Gastrocnemius medialis (tissue), 4 donors: ENCODE data around the gene IL20RB. TPM values are rescaled to one million over a fixed set of nuclear protein-coding genes. Genes with fewer than 3 reads are reported as not detected.
"Not testable (repeated sequence)": the region's sequence is repeated elsewhere in the genome, so short reads cannot be mapped to it uniquely, and the experiment has no call there.

Source experiments
- ATAC-seq, 2 donors: fragments of 150-250 bp; one replicate each; pipeline ENCODE4 v1.9.1; 2016
- DNase-seq, 2 donors: peaks; one replicate each; pipeline ENCODE4 v3.0.0-alpha.2; 2019
- H3K27ac ChIP-seq, 4 donors: fragments of 200-600 bp; sonication (generic); 1 replicate in 1 of 4; 2 replicates in 3 of 4; pipeline ENCODE4 v1.5.1; 2016 to 2018; ENCODE audit warnings: mild to moderate bottlenecking in 2 of 4, moderate library complexity in 1 of 4
- H3K27me3 ChIP-seq, 3 donors: fragments of 200-600 bp; sonication (generic) in 2 of 3; 1 replicate in 1 of 3; 2 replicates in 2 of 3; pipeline versions ENCODE4 v1.5.1 to v1.6.0; 2016 to 2019; ENCODE audit warnings: mild to moderate bottlenecking in 1 of 3, moderate library complexity in 1 of 3
- H3K36me3 ChIP-seq, 2 donors: fragments of 200-600 bp; sonication (generic) in 1 of 2; one replicate each; pipeline ENCODE4 v1.5.1; 2017 to 2018
- H3K4me1 ChIP-seq, 2 donors: fragments of 200-600 bp; sonication (generic) in 1 of 2; one replicate each; pipeline ENCODE4 v1.5.1; 2016 to 2017; ENCODE audit warnings: mild to moderate bottlenecking in 2 of 2
- H3K4me3 ChIP-seq, 4 donors: fragments of 200-600 bp; sonication (generic) in 3 of 4; 1 replicate in 1 of 4; 2 replicates in 3 of 4; pipeline ENCODE4 v1.5.1; 2016 to 2019; ENCODE audit warnings: mild to moderate bottlenecking in 2 of 4
- H3K9me3 ChIP-seq, 3 donors: fragments of 200-600 bp; sonication (generic) in 2 of 3; 1 replicate in 1 of 3; 2 replicates in 2 of 3; pipeline ENCODE4 v1.5.1; 2016 to 2019
- CTCF ChIP-seq, 5 experiments: fragments of 450-650 bp in 3 of 5; fragments of 200-600 bp in 2 of 5; sonication (generic) in 2 of 5; IDR thresholded peaks in 4 of 5; conservative IDR thresholded peaks in 1 of 5; 1 replicate in 4 of 5; 2 replicates in 1 of 5; pipeline ENCODE4 v1.5.1; 2016 to 2019; ENCODE audit warnings: antibody characterized with exemption in 5 of 5, mild to moderate bottlenecking in 3 of 5, moderate library complexity in 3 of 5
- POLR2A ChIP-seq, 2 donors: fragments of 450-650 bp; IDR thresholded peaks; one replicate each; pipeline ENCODE4 v1.6.1; 2017; ENCODE audit warnings: antibody characterized with exemption in 2 of 2, mild to moderate bottlenecking in 2 of 2, moderate library complexity in 2 of 2
- in situ Hi-C, 4 donors: fragments of 200-750 bp; cut with MboI; loops; one replicate each; pipeline versions ENCODE4 v1.15.0 to v1.8.0; 2017; ENCODE audit warnings: low sequenced_read_pairs in 4 of 4
- intact Hi-C: fragments of 100-400 bp; cut with DNase I; formaldehyde crosslinking; loops from one replicate; pipeline ENCODE4 v1.15.1; 2023; ENCODE audit warnings: low total_unique reads
- total RNA-seq, 4 donors: library from RNA; depleted of rRNA; stranded (reverse); fragments of >200 nt; gene quantifications; one replicate each; pipeline versions ENCODE4 v1.1.0 to v1.2.3, GENCODE V29; 2016

Gene IL20RB
- total RNA-seq, 4 donors from 2014 or later, result 0.38 to 0.63 (median 0.52) TPM

- no peak for TF ChIP-seq CTCF (IDR thresholded peaks at IDR 0.05 in 4 of 5, conservative IDR thresholded peaks at IDR 0.05 in 1 of 5)
- in situ Hi-C loops, result loop anchor here (5.0 to 25.0 kb wide), 7 partner anchors 254 to 936 kb away; partner anchors contain the start of genes STAG1 (in 2 of the 4) and PCCB (in 1 of the 4)
- Histone ChIP-seq H3K4me1 (no peaks in the 10 kb centered on the region), H3K27ac (no peak overlapping the region), H3K4me3 (no peak overlapping the region), H3K27me3 (no peaks in the 10 kb centered on the region), H3K36me3 (no peaks in the 10 kb centered on the region), H3K9me3 (no peaks in the 10 kb centered on the region)
- intact Hi-C loops, result loop anchor here (5.0 kb wide), 3 partner anchors 149 to 814 kb away; partner anchors contain the start of genes MSL2, NCK1 and SLC35G2
- ATAC-seq, result no peak
- no peak for DNase-seq
Measured at GRCh38 chr3:137011153-137011552, 53.4 kb downstream of the IL20RB start.

- no peak overlapping the region for H3K4me3 ChIP-seq
- DNase-seq (no peak), ATAC-seq (no peak)
- TF ChIP-seq POLR2A (IDR thresholded peaks at IDR 0.05) (no peak), CTCF (IDR thresholded peaks at IDR 0.05 in 4 of 5, conservative IDR thresholded peaks at IDR 0.05 in 1 of 5) (no peak)
- no peaks in the 10 kb centered on the region for H3K36me3 ChIP-seq
- H3K4me1 ChIP-seq, result no peaks in the 10 kb centered on the region
- no peak overlapping the region for H3K27ac ChIP-seq
- in situ Hi-C loops, result loop anchor here (5.0 to 25.0 kb wide), 7 partner anchors 255 to 937 kb away; partner anchors contain the start of genes STAG1 (in 2 of the 4) and PCCB (in 1 of the 4)
- no peaks in the 10 kb centered on the region for H3K9me3 ChIP-seq
- intact Hi-C loops, result loop anchor here (5.0 kb wide), 3 partner anchors 150 to 815 kb away; partner anchors contain the start of genes MSL2, NCK1 and SLC35G2
- H3K27me3 ChIP-seq, result no peaks in the 10 kb centered on the region
Measured at GRCh38 chr3:137012097-137012501, 54.3 kb downstream of the IL20RB start.

GRCh38 chr3:137013951-137014688 is 56.3 kb downstream of the IL20RB start:
- ATAC-seq (peak; percentile 96 to 98), DNase-seq (peak; percentile 70 to 86)
- peak overlapping the region; percentile 38 to 56 (median 54) for H3K4me3 ChIP-seq
- intact Hi-C loops, result loop anchor here (1.0 to 5.0 kb wide), 7 partner anchors 152 to 939 kb away; partner anchors contain the start of genes MSL2, NCK1, SLC35G2 and STAG1
- H3K27me3 ChIP-seq, result no peaks in the 10 kb centered on the region
- H3K4me1 ChIP-seq, result no peaks in the 10 kb centered on the region
- no peaks in the 10 kb centered on the region for H3K9me3 ChIP-seq
- peak overlapping the region; percentile 37 to 63 (median 50) for H3K27ac ChIP-seq
- TF ChIP-seq POLR2A (IDR thresholded peaks at IDR 0.05) (no peak), CTCF (IDR thresholded peaks at IDR 0.05 in 4 of 5, conservative IDR thresholded peaks at IDR 0.05 in 1 of 5) (peak; percentile 88 to 93 (median 92))
- H3K36me3 ChIP-seq, result no peaks in the 10 kb centered on the region
- in situ Hi-C loops, result loop anchor here (5.0 to 25.0 kb wide), 7 partner anchors 257 to 939 kb away; partner anchors contain the start of genes STAG1 (in 2 of the 4) and PCCB (in 1 of the 4)

- H3K4me3 ChIP-seq, H3K27ac ChIP-seq, ATAC-seq, H3K36me3 ChIP-seq, H3K9me3 ChIP-seq, H3K27me3 ChIP-seq, H3K4me1 ChIP-seq, intact Hi-C loops, DNase-seq: not testable (repeated sequence)
- in situ Hi-C loops, result loop anchor here (10.0 to 25.0 kb wide), 5 partner anchors 263 to 943 kb away; partner anchors contain the start of genes STAG1 (in 2 of the 4) and PCCB (in 1 of the 4)
Measured at GRCh38 chr3:137017316-137017715, 59.5 kb downstream of the IL20RB start.

GRCh38 chr3:137020315-137020714 is 62.5 kb downstream of the IL20RB start:
- in situ Hi-C loops, result loop anchor here (10.0 to 25.0 kb wide), 4 partner anchors 633 to 946 kb away; partner anchors contain the start of gene PCCB (in 1 of the 4)
- no peak for ATAC-seq

More at GRCh38 chr3:137020315-137020714, 62.5 kb downstream of the IL20RB start:
- no peak for DNase-seq
- no peaks in the 10 kb centered on the region for H3K36me3 ChIP-seq
- H3K4me3 ChIP-seq, result no peak overlapping the region
- no peaks in the 10 kb centered on the region for H3K4me1 ChIP-seq
- no peak overlapping the region for H3K27ac ChIP-seq
- intact Hi-C loops, result no loop called here
- H3K9me3 ChIP-seq, result no peaks in the 10 kb centered on the region
- H3K27me3 ChIP-seq, result no peaks in the 10 kb centered on the region
- TF ChIP-seq POLR2A (IDR thresholded peaks at IDR 0.05) (no peak), CTCF (IDR thresholded peaks at IDR 0.05 in 4 of 5, conservative IDR thresholded peaks at IDR 0.05 in 1 of 5) (no peak)
